Measurements from ENCODE around the gene MLX.

GRCh38 chr17:42543190-42544079 lies 23.5 kb upstream of the MLX start:
- TF ChIP-seq CTCF (IDR thresholded peaks at IDR 0.05; ENCODE audit: insufficient read depth, low read length, poor library complexity, severe bottlenecking) (no peak), EZH2phosphoT487 (conservative IDR thresholded peaks at IDR 0.05; ENCODE audit: low read length) (no peak)

Measured in SU-DHL-6 (cell line).